Astrocyte (in vitro differentiated cells and primary cell): ENCODE data around the gene HRH2.

Experiments used
- EZH2 ChIP-seq: IDR thresholded peaks from 2 replicates; pipeline ENCODE4 v1.6.1; 2012; ENCODE audit warnings: mild to moderate bottlenecking, low read length, inconsistent platforms; ENCODE audit not compliant: insufficient read depth
- TF ChIP-seq, protein P1 (sequence below): IDR thresholded peaks from 2 replicates; pipeline ENCODE4 v1.5.1; 2011; ENCODE audit warnings: low read depth, mild to moderate bottlenecking, inconsistent platforms, low read length, moderate library complexity; ENCODE audit not compliant: insufficient read depth

DNA sequence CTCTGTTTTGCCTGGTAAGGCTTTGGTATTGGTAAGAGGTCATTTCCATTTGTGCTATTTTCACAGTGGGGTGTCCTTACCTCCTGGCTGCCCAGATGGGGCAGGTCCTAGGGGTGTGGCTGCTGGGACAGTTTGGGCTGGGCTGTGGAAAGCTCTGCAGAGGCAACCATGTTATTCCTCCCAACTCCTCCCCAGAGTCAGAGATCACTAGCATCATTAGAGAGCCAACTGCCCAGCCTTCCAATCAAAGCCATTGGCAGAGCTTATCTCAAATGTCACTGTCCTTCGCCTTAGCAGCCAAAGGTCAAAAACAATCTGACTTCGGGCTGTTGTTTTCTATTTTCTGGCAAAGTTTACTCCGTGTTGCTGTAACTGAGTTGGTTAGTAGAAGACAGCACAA, 33.6 kb upstream of the HRH2 start:
- TF ChIP-seq, protein P1, sequence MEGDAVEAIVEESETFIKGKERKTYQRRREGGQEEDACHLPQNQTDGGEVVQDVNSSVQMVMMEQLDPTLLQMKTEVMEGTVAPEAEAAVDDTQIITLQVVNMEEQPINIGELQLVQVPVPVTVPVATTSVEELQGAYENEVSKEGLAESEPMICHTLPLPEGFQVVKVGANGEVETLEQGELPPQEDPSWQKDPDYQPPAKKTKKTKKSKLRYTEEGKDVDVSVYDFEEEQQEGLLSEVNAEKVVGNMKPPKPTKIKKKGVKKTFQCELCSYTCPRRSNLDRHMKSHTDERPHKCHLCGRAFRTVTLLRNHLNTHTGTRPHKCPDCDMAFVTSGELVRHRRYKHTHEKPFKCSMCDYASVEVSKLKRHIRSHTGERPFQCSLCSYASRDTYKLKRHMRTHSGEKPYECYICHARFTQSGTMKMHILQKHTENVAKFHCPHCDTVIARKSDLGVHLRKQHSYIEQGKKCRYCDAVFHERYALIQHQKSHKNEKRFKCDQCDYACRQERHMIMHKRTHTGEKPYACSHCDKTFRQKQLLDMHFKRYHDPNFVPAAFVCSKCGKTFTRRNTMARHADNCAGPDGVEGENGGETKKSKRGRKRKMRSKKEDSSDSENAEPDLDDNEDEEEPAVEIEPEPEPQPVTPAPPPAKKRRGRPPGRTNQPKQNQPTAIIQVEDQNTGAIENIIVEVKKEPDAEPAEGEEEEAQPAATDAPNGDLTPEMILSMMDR, result no peak
- no peak for TF ChIP-seq EZH2
